Parietal lobe (tissue), 1 donor: ENCODE measurements around the gene SULT1E1. TPM values are rescaled to one million over a fixed set of nuclear protein-coding genes. Genes with fewer than 3 reads are reported as not detected.

ENCODE experiments used
- total RNA-seq: library from RNA; depleted of rRNA; stranded (reverse); fragments of >200 nt; gene quantifications from one replicate; pipeline ENCODE4 v1.2.3, GENCODE V29; 2014

The SULT1E1 gene
- 2.8 TPM for total RNA-seq

GRCh38 chr4:69860052-69860451, at the start of gene SULT1E1:
SULT1E1 (minus strand) TSS chr4:69860145; CDS start chr4:69857644, 2,501 bp downstream.

Other genes starting within 250 kb of the SULT1E1 start
- gene UGT2A2, start 220.5 kb downstream of the SULT1E1 start, total RNA-seq, result not detected
- not detected for gene UGT2A1, start 206.9 kb downstream of the SULT1E1 start, total RNA-seq
- 0.31 TPM for gene SULT1B1, start 99.5 kb downstream of the SULT1E1 start, total RNA-seq
- gene CSN1S1, start 70.9 kb upstream of the SULT1E1 start, total RNA-seq, result not detected
- not detected for gene CSN2, start 105.6 kb upstream of the SULT1E1 start, total RNA-seq
- not detected for gene STATH, start 135.8 kb upstream of the SULT1E1 start, total RNA-seq
- not detected for gene HTN3, start 168.3 kb upstream of the SULT1E1 start, total RNA-seq
- not detected for gene HTN1, start 190.3 kb upstream of the SULT1E1 start, total RNA-seq